Dedifferentiated amniotic fluid mesenchymal stem cell (primary cell): Measurements from ENCODE around the gene MFN1.

Experiments
- DNase-seq: peaks from one replicate; pipeline ENCODE4 v3.0.0-alpha.2; 2016; ENCODE audit errors: extremely low spot score

Gene MFN1

GRCh38 chr3:179430277-179430870 is 82.9 kb downstream of the MFN1 start:
- DNase-seq: no peak

- DNase-seq: no peak
These were observed 84.5 kb downstream of the MFN1 start for GRCh38 chr3:179432021-179432420.

GRCh38 chr3:179432451-179432850 is 84.9 kb downstream of the MFN1 start:
- no peak for DNase-seq

- DNase-seq: no peak
These were observed 89.0 kb downstream of the MFN1 start for GRCh38 chr3:179436517-179436916.

DNA sequence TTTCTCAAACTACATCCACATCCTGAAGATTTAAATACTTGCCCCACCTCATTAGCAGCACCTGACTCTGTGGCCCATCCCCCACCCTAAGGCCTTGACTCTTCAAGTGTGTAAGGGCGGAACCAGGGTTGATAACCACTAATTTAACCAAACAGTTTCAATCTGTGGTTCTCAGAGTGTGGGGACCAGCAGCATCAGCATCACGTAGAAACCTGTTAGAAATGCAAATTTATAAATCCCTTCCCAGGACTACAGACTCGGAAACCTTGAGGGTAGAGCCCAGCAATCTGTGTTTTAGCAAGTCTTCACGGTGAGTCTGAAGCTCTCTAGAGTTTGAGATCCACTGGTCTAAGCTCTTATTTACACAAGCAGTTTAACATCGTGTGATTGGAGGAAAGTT is 91.3 kb downstream of the MFN1 start:
- DNase-seq: no peak
